ENCODE measurements around the gene TRIM63. TPM values are rescaled to one million over a fixed set of nuclear protein-coding genes. Genes with fewer than 3 reads are reported as not detected.

The TRIM63 gene
- total and polyA plus RNA-seq, 2 of the 13 experiments (the other 11 are each of a cell fraction or from before 2014, with no cell fraction given): not detected

GRCh38 chr1:26037904-26038303 lies 29.5 kb downstream of the TRIM63 start (continued):
- TF ChIP-seq NR2C2 (CRISPR knock-in tag; IDR thresholded peaks at IDR 0.05; ENCODE audit: borderline replicate concordance) (no peak), KLF6 (CRISPR knock-in tag; IDR thresholded peaks at IDR 0.05) (no peak), ZNF646 (CRISPR knock-in tag; IDR thresholded peaks at IDR 0.05) (no peak)

- H4K20me1 ChIP-seq (ENCODE audit: insufficient read depth, low read length): no peaks in the 10 kb centered on the region
- CTCF ChIA-PET (ENCODE audit: low intra/inter-chr PET ratio, low total read pairs): interaction anchor here (1.1 to 2.8 kb wide), 2 partner anchors 108 to 141 kb away, joined by 5 to 11 read pairs; no protein-coding TSS in a partner anchor
- peak overlapping the region in 1 of 3 experiments; percentile 93; a peak in 1 of 6 replicates for H3K4me3 ChIP-seq (replicated peaks in 1 of 3; ENCODE audit: insufficient read depth in 1 of 3, low read depth in 2 of 3, low read length in 3 of 3)
- H2AFZ ChIP-seq (ENCODE audit: low read length): no peak overlapping the region
- H3K9me3 ChIP-seq (ENCODE audit: low read length): no peaks in the 10 kb centered on the region
- ATAC-seq (no peak), FAIRE-seq (no peak), DNase-seq (ENCODE audit: low spot score) (no peak)
- H3K27ac ChIP-seq (ENCODE audit: extremely low read length, insufficient read depth, low read length): no peak overlapping the region
- in situ Hi-C loops (cut with HindIII; ENCODE audit: extremely low pct_ligation_motif_present, low pct_unique_long_range_greater_than_20kb) (no loop called here), intact Hi-C loops (cut with micrococcal nuclease; ENCODE audit: unreplicated experiment) (loop anchor here (5.0 kb wide), 2 partner anchors 75 to 125 kb away; partner anchors contain the start of gene PDIK1L)
- 36% methylated on average over 9 of the region's 11 CpGs for WGBS (ENCODE audit: low lambda C conversion rate)
- no peak for TF ChIP-seq ZNF619 (CRISPR knock-in tag; IDR thresholded peaks at IDR 0.05)
- TF ChIP-seq KDM4B (CRISPR knock-in tag; IDR thresholded peaks at IDR 0.05): no peak
- no peak for TF ChIP-seq FOXJ3 (CRISPR knock-in tag; IDR thresholded peaks at IDR 0.05; ENCODE audit: borderline replicate concordance)
- no peak for TF ChIP-seq RORA (CRISPR knock-in tag; IDR thresholded peaks at IDR 0.05)
- no peak for TF ChIP-seq SRSF9 (IDR thresholded peaks at IDR 0.05; ENCODE audit: borderline replicate concordance, insufficient read depth, low read depth, low read length, poor library complexity, severe bottlenecking)
- H3K4me1 ChIP-seq (ENCODE audit: insufficient read depth, low read length): peaks cover 36% of the 10 kb centered on the region
- POLR2A ChIA-PET: interaction anchor here (0.6 to 2.7 kb wide), 4 partner anchors 13 to 161 kb away, joined by 3 to 8 read pairs (median 6); partner anchors contain the start of gene PAFAH2
- no peaks in the 10 kb centered on the region for H3K36me3 ChIP-seq (replicated peaks in 1 of 2; ENCODE audit: control insufficient read depth in 1 of 2, insufficient read depth in 2 of 2, low read length in 2 of 2)
- H3K4me2 ChIP-seq (ENCODE audit: low read depth, low read length): peak overlapping the region; percentile 96
- no TSS peak for BruUV-seq (replicated peaks)
- H3K9ac ChIP-seq (ENCODE audit: insufficient read depth, low read depth, low read length): no peak overlapping the region
- H3K79me2 ChIP-seq (ENCODE audit: insufficient read depth, low read length): no peaks in the 10 kb centered on the region
- peaks cover 0 to 48% of the 10 kb centered on the region in 2 experiments for H3K27me3 ChIP-seq (ENCODE audit: control insufficient read depth in 1 of 2, insufficient read depth in 2 of 2, low read length in 2 of 2)
Observed at GRCh38 chr1:26036756-26037281, 30.6 kb downstream of the TRIM63 start.
